Measurements from ENCODE around the gene ARHGEF26. TPM values are rescaled to one million over a fixed set of nuclear protein-coding genes. Genes with fewer than 3 reads are reported as not detected.

ARHGEF26 gene
- total RNA-seq, 1 donor from 2014 or later: 9.0 TPM

DNA sequence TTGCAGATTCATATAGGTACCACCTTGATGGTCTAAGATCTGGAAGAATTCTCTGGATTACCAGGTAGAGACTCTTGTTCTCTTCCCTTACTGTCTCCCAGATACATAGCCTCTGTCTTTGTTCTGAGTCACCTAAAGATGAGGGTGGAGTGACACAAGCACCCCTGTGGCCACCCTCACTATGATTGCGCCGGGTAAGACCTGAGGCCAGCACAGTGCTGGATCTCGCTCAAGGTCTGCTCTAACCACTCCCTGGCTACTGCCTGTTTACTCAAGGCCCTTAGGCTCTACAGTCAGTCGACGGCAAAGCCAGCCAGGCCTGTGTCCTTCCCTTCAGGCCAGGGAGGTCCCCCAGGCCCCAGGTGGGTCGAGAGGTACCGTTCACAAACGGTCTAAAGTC, 88.3 kb downstream of the ARHGEF26 start:
- no peak for DNase-seq

- no peak for DNase-seq
Observed at GRCh38 chr3:154210986-154211385, 89.8 kb downstream of the ARHGEF26 start.

DNA sequence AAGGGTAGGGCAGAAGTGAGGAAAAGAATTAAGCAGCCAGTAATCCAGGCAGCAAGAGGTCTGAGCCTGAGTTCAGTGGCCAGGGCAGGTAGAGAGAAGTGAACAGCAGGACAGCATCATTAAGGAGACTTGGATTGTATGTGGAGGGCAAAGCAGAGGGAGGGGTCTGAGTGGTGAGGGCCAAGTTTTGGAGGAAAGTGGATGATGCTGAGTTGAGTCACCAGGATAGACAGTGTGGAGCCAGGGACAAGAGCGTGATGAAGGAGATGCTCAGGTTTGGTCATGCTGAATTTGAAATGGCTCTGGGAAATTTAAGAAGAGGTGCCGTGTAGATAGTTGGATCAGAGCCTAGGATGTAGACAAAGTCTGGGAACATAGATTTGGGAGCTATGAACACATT, 93.1 kb downstream of the ARHGEF26 start:
- DNase-seq: no peak

DNA sequence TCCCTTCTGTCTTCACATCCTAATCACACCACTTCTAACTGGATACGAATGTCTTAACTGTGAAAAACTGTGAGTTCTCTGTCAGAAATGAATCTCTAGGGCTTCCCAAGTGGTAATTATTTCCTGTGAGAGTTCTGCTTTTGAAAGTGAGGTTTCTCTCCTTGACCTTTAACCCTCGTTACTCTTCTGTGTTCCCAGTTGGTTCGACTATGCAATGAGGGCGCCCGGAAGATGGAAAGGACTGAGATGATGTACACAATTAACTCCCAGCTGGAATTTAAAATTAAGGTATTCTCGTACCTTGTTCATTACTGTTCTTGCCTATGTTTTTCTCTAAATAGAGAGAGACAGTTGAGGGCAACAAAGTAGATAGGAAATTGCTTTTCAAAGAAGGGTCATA, 96.5 kb downstream of the ARHGEF26 start:
- no peak for DNase-seq

DNA sequence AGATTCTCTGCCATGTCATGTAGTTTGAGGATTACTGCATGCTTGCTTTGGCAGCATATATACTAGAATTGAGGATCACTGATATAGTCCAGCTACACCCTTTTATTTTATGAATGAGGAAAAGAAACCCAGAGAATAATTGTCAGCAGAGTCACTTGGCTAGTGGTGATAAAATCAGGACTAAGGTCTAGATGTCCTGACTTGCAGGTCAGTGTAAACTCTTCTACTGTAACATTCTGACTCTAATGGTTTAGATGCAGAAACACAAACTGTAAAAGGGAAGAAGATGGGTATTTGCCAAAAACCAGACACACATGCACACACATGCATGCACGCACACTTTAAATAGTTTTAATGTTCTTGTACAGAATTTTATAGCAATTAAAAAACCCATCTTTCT, 97.5 kb downstream of the ARHGEF26 start:
- DNase-seq: no peak

DNA sequence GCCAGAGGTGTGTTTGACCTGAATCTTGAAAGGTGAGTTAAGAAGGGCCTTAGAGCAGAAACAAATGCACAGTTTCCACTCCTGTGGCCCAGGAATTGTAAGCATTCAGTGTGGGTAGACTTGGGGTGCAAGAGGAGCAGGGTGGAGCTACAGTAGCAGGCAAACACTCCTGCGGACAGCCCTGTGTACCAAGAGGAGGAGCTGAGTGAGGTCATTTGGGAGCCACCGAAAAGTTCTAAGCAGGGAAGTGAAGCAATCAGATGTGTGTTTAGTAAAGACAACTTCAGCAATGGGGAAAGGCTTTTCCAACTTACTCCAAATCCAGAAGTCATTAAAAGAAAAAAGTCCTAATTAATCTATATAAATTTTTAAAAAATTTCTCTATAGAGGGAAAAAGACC, 99.3 kb downstream of the ARHGEF26 start:
- no peak for DNase-seq

DNA sequence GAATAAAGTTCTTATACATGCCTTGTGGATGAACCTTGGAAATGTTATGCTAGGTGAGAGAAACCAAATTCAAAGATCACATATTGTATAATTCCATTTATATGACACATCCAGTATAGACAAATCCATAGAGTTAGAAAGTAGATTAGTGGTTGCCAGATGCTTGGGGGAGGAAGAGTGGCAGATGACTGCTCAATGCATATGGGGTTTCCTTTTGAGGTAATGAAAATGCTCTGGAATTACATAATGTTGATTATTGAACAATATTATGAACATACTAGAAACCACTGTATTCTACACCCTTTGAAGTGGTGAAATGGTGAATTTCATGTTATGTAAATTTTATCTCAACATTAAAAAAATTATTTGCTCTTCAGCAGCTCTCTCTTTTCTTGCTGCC, 102.3 kb downstream of the ARHGEF26 start:
- no peak for DNase-seq

DNA sequence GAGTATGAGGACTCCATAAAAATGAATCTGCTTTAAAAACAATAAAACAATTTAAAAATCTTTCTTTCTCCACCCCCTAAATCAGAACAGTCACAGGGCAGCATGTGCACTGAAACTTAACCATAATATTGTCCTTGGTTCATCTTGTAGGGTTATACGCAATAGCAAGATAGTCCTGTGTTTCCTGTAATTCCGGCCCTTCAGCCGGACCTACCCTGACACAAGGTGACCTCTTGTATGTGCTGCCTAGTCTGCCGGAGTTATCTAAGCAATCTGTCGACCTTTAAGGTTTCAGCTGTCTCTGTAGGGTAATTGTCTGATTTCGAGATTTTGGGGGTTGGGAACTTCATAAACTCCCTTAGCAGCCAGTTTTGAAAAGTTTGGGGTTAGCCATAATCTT, 103.2 kb downstream of the ARHGEF26 start:
- DNase-seq: no peak

DNA sequence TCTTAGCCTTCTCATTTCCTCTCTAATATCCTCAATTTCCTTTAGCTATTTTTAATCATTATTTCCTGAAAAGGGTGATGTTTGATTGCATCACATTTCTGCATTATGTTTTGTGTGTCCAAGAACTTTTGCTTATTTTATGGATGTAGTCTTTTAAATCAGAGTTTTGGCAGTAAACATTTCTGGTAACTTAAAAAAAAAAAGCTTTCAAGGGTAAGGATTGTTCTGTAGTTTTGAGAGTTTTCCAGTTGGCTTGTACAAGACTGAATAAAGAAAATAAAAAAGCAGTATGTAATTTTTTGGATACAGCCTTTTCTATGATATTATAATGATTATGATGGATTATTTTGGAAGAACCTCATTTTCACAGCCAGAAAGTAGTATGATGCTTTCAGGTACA, 103.7 kb downstream of the ARHGEF26 start:
- no peak for DNase-seq

GRCh38 chr3:154225536-154225935, 104.3 kb downstream of the ARHGEF26 start:
- DNase-seq: no peak

DNA sequence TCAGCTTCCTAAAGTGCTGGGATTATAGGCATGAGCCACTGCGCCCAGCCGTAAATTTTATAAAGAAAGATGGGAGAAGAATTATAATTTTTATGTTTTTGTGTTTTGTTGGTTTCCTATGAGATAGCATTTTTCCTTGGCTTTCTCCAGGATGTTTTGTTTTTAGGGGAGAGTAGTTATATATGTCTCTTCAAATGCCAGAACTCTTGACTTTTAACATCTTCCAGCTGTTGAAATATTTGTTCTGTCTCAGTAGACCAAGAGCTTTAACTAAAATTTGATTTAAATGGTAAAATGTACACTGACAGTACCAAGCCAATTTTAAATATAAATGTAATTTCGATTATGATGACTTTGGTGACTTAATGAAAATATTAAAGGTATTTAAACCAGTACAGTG, 106.3 kb downstream of the ARHGEF26 start:
- DNase-seq: no peak

DNA sequence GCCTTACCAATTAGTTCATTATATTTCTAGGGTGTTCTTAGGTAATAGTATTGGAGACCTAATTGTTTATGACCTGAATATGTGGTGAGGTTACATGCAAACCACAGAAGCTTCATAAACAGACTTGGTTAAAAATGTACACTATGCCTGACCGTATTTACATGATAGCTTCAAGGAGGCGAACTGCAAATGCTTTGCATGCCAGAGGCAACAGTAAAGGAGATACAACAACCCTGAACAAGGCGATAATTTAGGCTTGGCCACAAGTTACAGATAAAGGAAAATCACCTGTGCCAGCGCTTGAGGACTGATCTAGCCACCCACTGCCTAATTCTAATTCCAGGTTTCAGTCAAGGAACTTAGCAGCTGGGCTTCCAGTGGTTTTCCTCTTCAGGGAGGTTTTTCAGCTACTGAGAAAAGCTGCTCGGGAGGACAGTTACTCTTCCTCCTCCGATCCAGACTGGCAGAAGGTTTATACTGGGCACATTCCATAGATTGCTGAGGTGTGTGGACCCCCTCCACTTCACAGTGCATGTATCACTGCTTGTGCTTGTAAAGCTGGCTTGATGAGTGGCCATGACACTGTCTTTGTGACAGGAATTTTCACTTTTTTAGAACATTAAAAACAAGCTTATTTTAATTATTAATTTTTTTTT, 107.5 kb downstream of the ARHGEF26 start:
- DNase-seq: no peak

GRCh38 chr3:154229217-154229590, 108.0 kb downstream of the ARHGEF26 start:
- no peak for DNase-seq

DNA sequence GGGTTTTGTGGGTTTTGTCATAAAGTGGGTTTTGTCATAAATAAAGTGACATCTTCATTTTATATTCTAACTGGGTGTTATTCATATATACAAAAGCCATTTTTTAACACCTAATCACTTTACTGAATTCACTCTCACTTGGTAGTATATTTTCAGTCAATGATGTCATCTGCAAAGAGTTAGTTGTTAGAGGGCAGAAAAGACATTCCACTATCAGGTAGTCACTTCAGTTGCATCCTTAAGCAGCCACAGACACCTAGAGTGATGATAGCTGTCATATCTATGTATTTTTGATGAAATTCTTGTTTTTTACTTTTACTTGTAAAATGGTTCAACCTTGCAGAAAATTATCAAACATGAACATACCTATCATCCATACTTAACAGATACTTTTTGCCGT, 114.1 kb downstream of the ARHGEF26 start:
- no peak for DNase-seq

GRCh38 chr3:154236331-154236730, 115.1 kb downstream of the ARHGEF26 start:
- DNase-seq: no peak

- DNase-seq: no peak
Observed at GRCh38 chr3:154240235-154240634, 119.0 kb downstream of the ARHGEF26 start.

DNA sequence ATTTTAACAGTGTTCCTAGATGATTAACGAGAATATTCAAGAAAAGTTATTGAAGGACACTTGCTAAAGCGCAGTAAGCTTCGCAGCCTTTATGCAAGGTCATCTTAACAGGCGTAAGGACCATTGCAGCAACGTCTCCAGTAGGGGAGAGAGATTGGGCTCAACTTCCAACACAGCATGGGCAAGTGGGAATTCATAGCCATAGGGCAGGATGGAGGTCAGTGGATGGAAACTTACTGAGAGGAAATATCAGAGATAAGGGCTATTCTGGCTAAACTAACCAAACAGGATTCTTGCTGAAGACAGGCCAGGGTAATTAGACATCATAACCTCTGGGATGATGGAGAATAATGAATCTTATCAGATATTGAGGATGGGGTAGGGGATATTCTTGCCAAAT, 120.3 kb downstream of the ARHGEF26 start:
- no peak for DNase-seq

- no peak for DNase-seq
Observed at GRCh38 chr3:154242766-154243165, 121.6 kb downstream of the ARHGEF26 start.

DNA sequence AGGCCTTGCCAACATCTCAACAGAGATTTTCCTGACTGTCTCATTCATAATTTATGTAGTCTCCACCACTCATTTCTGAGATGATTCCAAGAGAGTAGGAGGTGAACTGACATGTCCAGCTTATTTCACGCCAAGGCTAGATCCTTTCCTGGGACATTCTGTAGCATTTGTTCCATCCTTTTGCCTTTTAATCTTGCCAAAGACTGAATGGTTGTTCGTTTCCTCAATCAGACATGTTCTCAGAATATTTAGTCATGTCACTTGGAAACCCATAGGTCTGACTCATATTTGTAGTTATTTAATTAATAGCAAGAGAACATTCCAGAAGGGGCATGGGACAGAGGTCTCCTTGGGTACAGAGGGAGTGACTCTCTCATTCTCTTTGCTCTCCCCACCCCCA, 122.2 kb downstream of the ARHGEF26 start:
- no peak for DNase-seq

- no peak for DNase-seq
Observed at GRCh38 chr3:154244644-154245043, 123.5 kb downstream of the ARHGEF26 start.

DNA sequence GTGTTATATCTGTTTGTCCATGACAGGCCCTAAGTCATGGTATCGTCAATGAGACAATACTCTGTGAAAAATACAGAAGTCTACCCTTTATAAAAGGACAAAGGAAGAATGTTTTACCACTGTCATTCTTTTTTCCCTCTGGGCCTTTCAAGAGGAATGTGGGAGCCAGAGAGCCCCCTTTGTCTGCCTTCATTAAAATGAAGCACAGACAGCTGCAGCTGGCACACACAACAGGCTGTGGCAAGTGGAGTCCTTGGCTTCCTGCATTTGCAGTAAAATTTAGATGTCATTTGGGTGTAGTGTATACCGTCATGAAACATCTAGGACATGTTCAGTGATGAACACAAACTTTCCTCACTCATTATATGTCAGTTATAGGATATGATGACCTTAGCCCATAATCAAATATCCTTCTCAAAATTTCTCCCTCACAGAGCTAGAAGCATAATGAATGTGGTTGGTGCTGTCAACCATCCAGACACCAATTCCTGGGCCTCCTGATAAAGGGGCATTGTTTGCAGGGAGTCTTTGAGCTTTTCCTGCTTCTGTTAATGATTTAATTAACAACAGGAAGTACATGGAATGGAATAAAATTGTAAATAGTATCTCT, 126.7 kb downstream of the ARHGEF26 start:
- DNase-seq: no peak

GRCh38 chr3:154250291-154250690, 129.1 kb downstream of the ARHGEF26 start:
- no peak for DNase-seq

DNA sequence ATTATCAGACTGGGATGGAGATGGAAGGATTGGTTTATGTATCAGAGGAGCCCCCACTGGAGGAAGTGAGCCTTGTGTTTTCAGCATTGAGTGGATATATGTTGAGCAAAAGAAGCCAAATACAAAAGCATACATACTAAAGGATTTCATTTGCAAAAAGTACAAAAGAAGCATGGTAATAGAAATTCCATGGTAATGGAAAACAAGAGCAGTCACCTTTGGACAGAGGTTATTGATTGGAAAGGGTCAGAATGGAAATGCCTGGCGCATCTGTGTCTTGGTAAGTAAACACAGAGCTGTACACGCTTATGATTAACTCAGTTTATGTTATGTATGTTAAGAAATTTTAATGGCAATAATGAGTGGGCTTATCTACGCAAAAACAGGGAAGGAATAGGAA, 130.4 kb downstream of the ARHGEF26 start:
- no peak for DNase-seq

DNA sequence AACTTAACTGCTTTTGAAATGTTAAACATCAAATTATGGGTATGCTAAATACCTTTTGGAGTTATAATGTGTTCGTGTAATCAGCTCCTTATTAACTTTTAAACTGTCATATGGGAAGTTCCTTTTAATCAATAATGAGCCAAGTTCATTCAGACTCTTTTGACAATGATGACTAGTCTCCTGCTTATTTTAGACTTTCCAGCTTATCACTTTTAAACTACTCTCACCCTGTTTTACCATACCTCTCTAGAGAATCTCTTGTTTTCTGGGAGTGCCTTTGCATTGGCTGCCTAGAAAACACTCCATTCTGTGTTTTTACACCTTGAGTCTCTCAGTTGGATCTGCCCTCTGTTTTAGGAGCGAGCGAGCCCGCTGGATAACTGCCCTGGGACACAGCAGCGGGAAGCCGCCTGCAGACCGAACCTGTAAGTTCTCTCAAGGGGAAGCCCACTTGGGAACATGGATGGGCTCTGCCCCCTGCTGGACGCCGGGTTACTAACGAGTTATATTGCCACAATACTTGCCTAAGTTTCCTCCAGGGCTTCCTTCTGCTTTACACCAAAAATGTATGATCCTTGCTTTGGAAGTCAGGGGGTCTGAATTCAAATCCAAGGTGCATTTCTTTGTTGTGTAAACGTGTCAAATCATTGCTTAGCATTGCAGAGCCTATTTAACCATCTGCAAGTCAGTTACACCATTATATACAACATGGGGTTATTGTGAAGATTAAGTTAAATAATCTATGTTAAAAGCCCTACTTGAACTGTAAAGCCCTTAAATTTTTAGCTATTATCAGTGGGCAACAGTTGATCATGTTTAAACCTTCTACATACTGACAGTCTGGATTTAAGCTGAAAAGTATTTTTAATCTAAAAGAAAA, 131.8 kb downstream of the ARHGEF26 start:
- DNase-seq: peak; percentile 76
